HepG2 (cell line): ENCODE results near the gene RPRD2. TPM values are rescaled to one million over a fixed set of nuclear protein-coding genes. Genes with fewer than 3 reads are reported as not detected.

Experiments used
- BCL6 ChIP-seq: IDR thresholded peaks from 2 replicates; pipeline ENCODE4 v1.6.1; 2016; ENCODE audit warnings: missing genetic modification reagents, missing compliant biosample characterization
- ETV5 ChIP-seq: IDR thresholded peaks from 2 replicates; pipeline ENCODE4 v1.6.1; 2018; ENCODE audit warnings: missing biosample characterization, missing genetic modification reagents, inconsistent platforms, borderline replicate concordance
- FOXA3 ChIP-seq: IDR thresholded peaks from 2 replicates; pipeline ENCODE4 v1.6.1; 2016; ENCODE audit warnings: missing genetic modification reagents, missing compliant biosample characterization
- GABPA ChIP-seq, 2 experiments: IDR thresholded peaks; 2 replicates each; pipeline ENCODE4 v1.6.1; 2011 to 2016; ENCODE audit warnings: low read depth in 2 of 2, low read length in 1 of 2, missing biosample characterization in 1 of 2, missing genetic modification characterization in 1 of 2
- HOXA9 ChIP-seq: sonication (generic); formaldehyde crosslinking; IDR thresholded peaks from 2 replicates; pipeline ENCODE4 v1.8.1; 2022; ENCODE audit warnings: missing genetic modification reagents, mild to moderate bottlenecking, moderate library complexity, borderline replicate concordance
- IRX3 ChIP-seq: sonication (generic); formaldehyde crosslinking; IDR thresholded peaks from 2 replicates; pipeline ENCODE4 v1.8.1; 2023; ENCODE audit warnings: mild to moderate bottlenecking, low read depth, missing genetic modification reagents, borderline replicate concordance
- JDP2 ChIP-seq: sonication (generic); formaldehyde crosslinking; IDR thresholded peaks from 2 replicates; pipeline ENCODE4 v1.8.1; 2022; ENCODE audit warnings: missing genetic modification reagents, borderline replicate concordance
- NR1H2 ChIP-seq: sonication (generic); formaldehyde crosslinking; IDR thresholded peaks from 2 replicates; pipeline ENCODE4 v1.8.1; 2022; ENCODE audit warnings: low read depth, missing genetic modification reagents, borderline replicate concordance
- POLR2AphosphoS2 ChIP-seq: IDR thresholded peaks from 2 replicates; pipeline ENCODE4 v1.6.1; 2011; ENCODE audit warnings: low read depth, low read length, improper control_type of control experiment
- PRMT3 ChIP-seq: sonication (generic); formaldehyde crosslinking; IDR thresholded peaks from 2 replicates; pipeline ENCODE4 v1.8.1; 2022; ENCODE audit warnings: low read depth, mild to moderate bottlenecking, moderate library complexity, missing genetic modification reagents, borderline replicate concordance
- RFXANK ChIP-seq: IDR thresholded peaks from 2 replicates; pipeline ENCODE4 v1.6.1; 2016
- SAP130 ChIP-seq: IDR thresholded peaks from 2 replicates; pipeline ENCODE4 v1.6.1; 2016; ENCODE audit warnings: low read depth
- TGIF2 ChIP-seq: IDR thresholded peaks from 2 replicates; pipeline ENCODE4 v1.6.1; 2016; ENCODE audit warnings: control low read depth, missing compliant biosample characterization
- THAP7 ChIP-seq: sonication (generic); formaldehyde crosslinking; IDR thresholded peaks from 2 replicates; pipeline ENCODE4 v1.8.1; 2023; ENCODE audit warnings: mild to moderate bottlenecking, missing genetic modification reagents
- ZNF3 ChIP-seq: IDR thresholded peaks from 2 replicates; pipeline ENCODE4 v1.7.0; 2017; ENCODE audit warnings: inconsistent platforms
- ZNF543 ChIP-seq: sonication (generic); formaldehyde crosslinking; IDR thresholded peaks from 2 replicates; pipeline ENCODE4 v1.4.0; 2020; ENCODE audit warnings: mild to moderate bottlenecking, missing genetic modification reagents
- polyA plus RNA-seq, 8 experiments: library from polyadenylated mRNA; depleted of rRNA in 3 of 8; stranded (reverse) in 7 of 8; unstranded in 1 of 8; fragments of >200 nt; fragmentation: Illumina TruSeq in 4 of 8; extraction: Trizol in 4 of 8; gene quantifications; 2 replicates each; pipeline versions ENCODE4 v1.2.1 to v1.2.3, GENCODE V29; 2011 to 2016; ENCODE audit warnings: low read depth in 4 of 8, missing spikeins in 1 of 8, mixed read lengths in 1 of 8; ENCODE audit not compliant: insufficient read depth in 1 of 8
- total RNA-seq, 5 experiments: library from RNA; depleted of rRNA; stranded (reverse); fragments of >200 nt; fragmentation: Illumina TruSeq; extraction: Trizol; gene quantifications; 2 replicates each; pipeline ENCODE4 v1.2.3, GENCODE V29; 2016; ENCODE audit warnings: low read depth in 1 of 5
- TF ChIP-seq, protein P1 (sequence below): sonication (generic); formaldehyde crosslinking; IDR thresholded peaks from 2 replicates; pipeline ENCODE4 v1.5.0; 2020; ENCODE audit warnings: mild to moderate bottlenecking, missing genetic modification reagents, borderline replicate concordance
- TF ChIP-seq, protein P2 (sequence below): sonication (generic); formaldehyde crosslinking; IDR thresholded peaks from 2 replicates; pipeline ENCODE4 v1.4.0; 2020; ENCODE audit warnings: missing genetic modification reagents, borderline replicate concordance

The RPRD2 gene
- total and polyA plus RNA-seq, 2 of the 13 experiments (the other 11 are each of a cell fraction or from before 2014, with no cell fraction given): 8.0 to 8.9 TPM

DNA sequence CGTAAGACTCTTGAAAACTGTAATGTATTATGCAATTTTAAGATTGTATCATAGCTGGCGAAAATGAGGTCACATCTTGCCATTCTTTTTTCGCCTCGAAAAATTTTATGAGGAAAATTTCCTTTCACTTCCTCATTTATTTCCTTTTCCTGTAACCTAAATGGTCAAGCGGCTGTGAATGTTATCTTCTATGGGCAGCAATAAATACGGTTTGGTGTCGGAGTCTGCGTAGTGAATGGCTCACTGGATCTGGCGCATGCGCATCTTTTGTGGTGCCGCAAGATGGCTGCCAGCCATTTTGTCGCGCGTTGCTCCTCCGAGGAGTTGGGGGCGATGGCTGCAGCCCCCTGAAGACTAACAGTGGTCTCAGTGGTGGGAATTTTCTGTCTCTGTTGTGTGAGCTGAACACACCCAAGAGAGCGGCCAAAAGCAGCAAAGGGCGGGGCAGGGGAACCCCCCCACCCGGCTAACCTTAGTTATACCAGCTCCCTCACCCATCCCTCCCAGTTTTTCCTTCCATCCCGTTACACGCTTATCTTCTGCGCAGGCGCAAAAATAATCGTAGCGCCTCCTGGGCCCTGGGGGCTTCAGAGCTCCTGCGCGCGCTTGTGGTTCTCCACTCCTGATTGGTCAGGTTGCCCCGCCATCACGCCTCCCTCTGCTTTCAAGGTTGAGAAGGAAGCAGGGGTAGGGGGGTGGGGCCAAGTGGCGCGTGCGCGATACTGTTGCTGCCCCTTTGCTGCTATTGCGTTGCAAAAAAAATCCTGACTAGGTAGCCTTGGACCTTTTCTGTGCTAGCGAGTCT is at the start of gene RPRD2 (continued):
- TF ChIP-seq NR1H2 (CRISPR knock-in tag) (no peak; the same call in 1 of the 2 replicates), GABPA (IDR thresholded peaks at IDR 0.05; ENCODE audit: low read depth, low read length) (no peak), GABPA (CRISPR knock-in tag; IDR thresholded peaks at IDR 0.05; ENCODE audit: low read depth) (peak; percentile 41; the same call in 1 of the 2 replicates), JDP2 (CRISPR knock-in tag) (no peak), THAP7 (no peak), PRMT3 (CRISPR knock-in tag) (no peak), POLR2AphosphoS2 (0 out of 2 replicates have a peak, but pooled peaks have one; percentile 56), SAP130 (peak; percentile 55), RFXANK (CRISPR knock-in tag) (no peak), HOXA9 (no peak), ZNF543 (peak; percentile 21; the same call in 1 of the 2 replicates), BCL6 (CRISPR knock-in tag) (no peak; the same call in 1 of the 2 replicates), FOXA3 (CRISPR knock-in tag) (peak; percentile 19; the same call in 1 of the 2 replicates), TGIF2 (CRISPR knock-in tag) (peak; percentile 35; the same call in 1 of the 2 replicates), ZNF3 (CRISPR knock-in tag) (no peak), IRX3 (CRISPR knock-in tag) (no peak), ETV5 (CRISPR knock-in tag) (no peak; the same call in 1 of the 2 replicates)
- TF ChIP-seq, protein P1, sequence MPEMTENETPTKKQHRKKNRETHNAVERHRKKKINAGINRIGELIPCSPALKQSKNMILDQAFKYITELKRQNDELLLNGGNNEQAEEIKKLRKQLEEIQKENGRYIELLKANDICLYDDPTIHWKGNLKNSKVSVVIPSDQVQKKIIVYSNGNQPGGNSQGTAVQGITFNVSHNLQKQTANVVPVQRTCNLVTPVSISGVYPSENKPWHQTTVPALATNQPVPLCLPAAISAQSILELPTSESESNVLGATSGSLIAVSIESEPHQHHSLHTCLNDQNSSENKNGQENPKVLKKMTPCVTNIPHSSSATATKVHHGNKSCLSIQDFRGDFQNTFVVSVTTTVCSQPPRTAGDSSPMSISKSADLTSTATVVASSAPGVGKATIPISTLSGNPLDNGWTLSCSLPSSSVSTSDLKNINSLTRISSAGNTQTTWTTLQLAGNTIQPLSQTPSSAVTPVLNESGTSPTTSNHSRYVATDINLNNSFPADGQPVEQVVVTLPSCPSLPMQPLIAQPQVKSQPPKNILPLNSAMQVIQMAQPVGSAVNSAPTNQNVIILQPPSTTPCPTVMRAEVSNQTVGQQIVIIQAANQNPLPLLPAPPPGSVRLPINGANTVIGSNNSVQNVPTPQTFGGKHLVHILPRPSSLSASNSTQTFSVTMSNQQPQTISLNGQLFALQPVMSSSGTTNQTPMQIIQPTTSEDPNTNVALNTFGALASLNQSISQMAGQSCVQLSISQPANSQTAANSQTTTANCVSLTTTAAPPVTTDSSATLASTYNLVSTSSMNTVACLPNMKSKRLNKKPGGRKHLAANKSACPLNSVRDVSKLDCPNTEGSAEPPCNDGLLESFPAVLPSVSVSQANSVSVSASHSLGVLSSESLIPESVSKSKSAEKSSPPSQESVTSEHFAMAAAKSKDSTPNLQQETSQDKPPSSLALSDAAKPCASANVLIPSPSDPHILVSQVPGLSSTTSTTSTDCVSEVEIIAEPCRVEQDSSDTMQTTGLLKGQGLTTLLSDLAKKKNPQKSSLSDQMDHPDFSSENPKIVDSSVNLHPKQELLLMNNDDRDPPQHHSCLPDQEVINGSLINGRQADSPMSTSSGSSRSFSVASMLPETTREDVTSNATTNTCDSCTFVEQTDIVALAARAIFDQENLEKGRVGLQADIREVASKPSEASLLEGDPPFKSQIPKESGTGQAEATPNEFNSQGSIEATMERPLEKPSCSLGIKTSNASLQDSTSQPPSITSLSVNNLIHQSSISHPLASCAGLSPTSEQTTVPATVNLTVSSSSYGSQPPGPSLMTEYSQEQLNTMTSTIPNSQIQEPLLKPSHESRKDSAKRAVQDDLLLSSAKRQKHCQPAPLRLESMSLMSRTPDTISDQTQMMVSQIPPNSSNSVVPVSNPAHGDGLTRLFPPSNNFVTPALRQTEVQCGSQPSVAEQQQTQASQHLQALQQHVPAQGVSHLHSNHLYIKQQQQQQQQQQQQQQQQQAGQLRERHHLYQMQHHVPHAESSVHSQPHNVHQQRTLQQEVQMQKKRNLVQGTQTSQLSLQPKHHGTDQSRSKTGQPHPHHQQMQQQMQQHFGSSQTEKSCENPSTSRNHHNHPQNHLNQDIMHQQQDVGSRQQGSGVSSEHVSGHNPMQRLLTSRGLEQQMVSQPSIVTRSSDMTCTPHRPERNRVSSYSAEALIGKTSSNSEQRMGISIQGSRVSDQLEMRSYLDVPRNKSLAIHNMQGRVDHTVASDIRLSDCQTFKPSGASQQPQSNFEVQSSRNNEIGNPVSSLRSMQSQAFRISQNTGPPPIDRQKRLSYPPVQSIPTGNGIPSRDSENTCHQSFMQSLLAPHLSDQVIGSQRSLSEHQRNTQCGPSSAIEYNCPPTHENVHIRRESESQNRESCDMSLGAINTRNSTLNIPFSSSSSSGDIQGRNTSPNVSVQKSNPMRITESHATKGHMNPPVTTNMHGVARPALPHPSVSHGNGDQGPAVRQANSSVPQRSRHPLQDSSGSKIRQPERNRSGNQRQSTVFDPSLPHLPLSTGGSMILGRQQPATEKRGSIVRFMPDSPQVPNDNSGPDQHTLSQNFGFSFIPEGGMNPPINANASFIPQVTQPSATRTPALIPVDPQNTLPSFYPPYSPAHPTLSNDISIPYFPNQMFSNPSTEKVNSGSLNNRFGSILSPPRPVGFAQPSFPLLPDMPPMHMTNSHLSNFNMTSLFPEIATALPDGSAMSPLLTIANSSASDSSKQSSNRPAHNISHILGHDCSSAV: no peak
- TF ChIP-seq, protein P2, sequence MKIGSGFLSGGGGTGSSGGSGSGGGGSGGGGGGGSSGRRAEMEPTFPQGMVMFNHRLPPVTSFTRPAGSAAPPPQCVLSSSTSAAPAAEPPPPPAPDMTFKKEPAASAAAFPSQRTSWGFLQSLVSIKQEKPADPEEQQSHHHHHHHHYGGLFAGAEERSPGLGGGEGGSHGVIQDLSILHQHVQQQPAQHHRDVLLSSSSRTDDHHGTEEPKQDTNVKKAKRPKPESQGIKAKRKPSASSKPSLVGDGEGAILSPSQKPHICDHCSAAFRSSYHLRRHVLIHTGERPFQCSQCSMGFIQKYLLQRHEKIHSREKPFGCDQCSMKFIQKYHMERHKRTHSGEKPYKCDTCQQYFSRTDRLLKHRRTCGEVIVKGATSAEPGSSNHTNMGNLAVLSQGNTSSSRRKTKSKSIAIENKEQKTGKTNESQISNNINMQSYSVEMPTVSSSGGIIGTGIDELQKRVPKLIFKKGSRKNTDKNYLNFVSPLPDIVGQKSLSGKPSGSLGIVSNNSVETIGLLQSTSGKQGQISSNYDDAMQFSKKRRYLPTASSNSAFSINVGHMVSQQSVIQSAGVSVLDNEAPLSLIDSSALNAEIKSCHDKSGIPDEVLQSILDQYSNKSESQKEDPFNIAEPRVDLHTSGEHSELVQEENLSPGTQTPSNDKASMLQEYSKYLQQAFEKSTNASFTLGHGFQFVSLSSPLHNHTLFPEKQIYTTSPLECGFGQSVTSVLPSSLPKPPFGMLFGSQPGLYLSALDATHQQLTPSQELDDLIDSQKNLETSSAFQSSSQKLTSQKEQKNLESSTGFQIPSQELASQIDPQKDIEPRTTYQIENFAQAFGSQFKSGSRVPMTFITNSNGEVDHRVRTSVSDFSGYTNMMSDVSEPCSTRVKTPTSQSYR (CRISPR knock-in tag): peak; percentile 51
